ENCODE results near the gene ADAMTS16. TPM values are rescaled to one million over a fixed set of nuclear protein-coding genes. Genes with fewer than 3 reads are reported as not detected.
A peak's percentile ranks its signal among the peaks of the same experiment; 100 is the strongest.

The ADAMTS16 gene
- total and polyA plus RNA-seq, 2 experiments from 2014 or later = 0.11 TPM

DNA sequence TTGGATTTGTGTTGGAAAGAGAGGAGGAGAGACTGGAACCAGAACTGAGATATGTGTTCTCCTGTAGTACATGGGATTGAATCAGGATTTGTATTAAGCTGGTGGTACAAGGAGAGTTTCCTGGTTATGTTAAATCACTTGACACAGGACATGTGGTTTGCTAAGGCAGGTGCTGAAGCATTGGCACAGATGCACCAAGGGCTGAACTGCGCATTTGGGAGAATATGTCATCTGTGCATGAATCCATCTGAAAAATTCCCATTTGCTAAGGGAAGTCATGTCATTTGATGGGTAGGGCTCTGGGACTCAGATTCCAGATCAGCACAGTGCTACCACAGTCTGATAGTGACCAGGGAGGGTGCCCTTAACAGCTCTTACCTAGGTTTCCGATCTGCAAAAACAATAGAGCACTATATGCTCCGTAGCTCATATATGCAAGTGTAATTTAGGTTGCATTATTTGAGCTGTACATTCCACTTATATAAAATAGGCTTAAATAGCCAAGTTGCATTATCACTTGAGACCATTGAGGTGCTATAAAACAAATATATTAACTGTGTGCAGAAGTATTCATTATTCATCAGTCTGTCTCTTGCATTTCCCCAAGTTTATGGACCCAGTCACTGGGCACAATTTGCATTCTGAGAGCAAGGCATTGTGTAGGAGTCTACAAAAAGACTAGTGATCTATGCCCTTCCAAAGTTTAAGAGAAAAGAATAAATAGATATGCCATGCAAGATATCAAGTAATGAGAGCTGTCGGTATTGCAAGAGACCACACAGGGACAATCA, 55.2 kb downstream of the ADAMTS16 start:
- H3K4me1 ChIP-seq (ENCODE audit: insufficient read depth) = no peaks in the 10 kb centered on the region
- no peaks in the 10 kb centered on the region for H3F3A ChIP-seq (ENCODE audit: insufficient read depth)
- no peaks in the 10 kb centered on the region for H4K20me1 ChIP-seq (ENCODE audit: insufficient read depth)
- 36 to 49% methylated on average over 4 of the region's 4 CpGs for WGBS, 2 experiments (ENCODE audit: low coverage in 1 of 2, low lambda C conversion rate in 2 of 2, missing lambda C conversion rate in 2 of 2)
- H3K4me3 ChIP-seq = no peak overlapping the region
- no peak overlapping the region for H3K4me2 ChIP-seq (ENCODE audit: unreplicated experiment)
- no peak overlapping the region for H2AFZ ChIP-seq
- in situ Hi-C loops (cut with MboI) = no loop called here
- H3K27ac ChIP-seq = no peak overlapping the region
- no peaks in the 10 kb centered on the region for H3K27me3 ChIP-seq (replicated peaks; ENCODE audit: insufficient read depth)
- no peak for DNase-seq
- H3K79me2 ChIP-seq (ENCODE audit: insufficient read depth) = no peaks in the 10 kb centered on the region
- no peaks in the 10 kb centered on the region for H3K9me2 ChIP-seq (ENCODE audit: insufficient read depth)
- TF ChIP-seq EZH2phosphoT487 (IDR thresholded peaks at IDR 0.05; ENCODE audit: insufficient read depth, low read depth) = no peak
- TF ChIP-seq EZH2 (IDR thresholded peaks at IDR 0.05; ENCODE audit: insufficient read depth, poor library complexity, severe bottlenecking) = no peak
- H3K9ac ChIP-seq = no peak overlapping the region
- no peaks in the 10 kb centered on the region for H3K9me3 ChIP-seq (ENCODE audit: low read depth)
- H3K36me3 ChIP-seq (ENCODE audit: low read depth) = no peaks in the 10 kb centered on the region

DNA sequence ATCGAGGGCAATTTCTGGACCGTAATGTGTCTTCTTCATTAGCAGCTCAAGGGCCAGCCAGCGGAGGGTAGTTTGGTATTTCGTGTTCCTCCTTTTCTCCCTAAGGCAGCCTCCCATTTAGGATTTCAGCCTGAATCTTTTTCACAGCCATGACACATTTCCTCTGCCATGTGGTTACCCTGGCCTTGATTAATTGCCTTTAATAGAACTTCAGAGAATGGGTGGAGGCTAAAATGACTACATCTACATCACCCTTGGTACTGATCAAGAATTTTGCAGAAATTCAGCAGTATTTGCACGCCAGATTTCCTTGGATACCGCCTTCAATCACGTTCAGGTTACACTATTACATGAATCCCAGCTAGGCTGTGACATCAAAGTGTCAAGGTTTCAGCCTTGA, 58.0 kb downstream of the ADAMTS16 start:
- H3F3A ChIP-seq (ENCODE audit: insufficient read depth) = no peaks in the 10 kb centered on the region
- H3K4me3 ChIP-seq = no peak overlapping the region
- peak; percentile 39 for DNase-seq
- no peaks in the 10 kb centered on the region for H4K20me1 ChIP-seq (ENCODE audit: insufficient read depth)
- no peaks in the 10 kb centered on the region for H3K9me3 ChIP-seq (ENCODE audit: low read depth)
- H3K4me1 ChIP-seq (ENCODE audit: insufficient read depth) = no peaks in the 10 kb centered on the region
- no peak overlapping the region for H2AFZ ChIP-seq
- 46 to 52% methylated on average over 7 of the region's 7 CpGs for WGBS, 2 experiments (ENCODE audit: low coverage in 1 of 2, low lambda C conversion rate in 2 of 2, missing lambda C conversion rate in 2 of 2)
- no peaks in the 10 kb centered on the region for H3K27me3 ChIP-seq (replicated peaks; ENCODE audit: insufficient read depth)
- no peak overlapping the region for H3K4me2 ChIP-seq (ENCODE audit: unreplicated experiment)
- TF ChIP-seq EZH2phosphoT487 (IDR thresholded peaks at IDR 0.05; ENCODE audit: insufficient read depth, low read depth) = no peak
- no peak for TF ChIP-seq EZH2 (IDR thresholded peaks at IDR 0.05; ENCODE audit: insufficient read depth, poor library complexity, severe bottlenecking)
- in situ Hi-C loops (cut with MboI) = no loop called here
- H3K36me3 ChIP-seq (ENCODE audit: low read depth) = no peaks in the 10 kb centered on the region
- no peak overlapping the region for H3K27ac ChIP-seq
- H3K79me2 ChIP-seq (ENCODE audit: insufficient read depth) = no peaks in the 10 kb centered on the region
- H3K9me2 ChIP-seq (ENCODE audit: insufficient read depth) = no peaks in the 10 kb centered on the region
- no peak overlapping the region for H3K9ac ChIP-seq

DNA sequence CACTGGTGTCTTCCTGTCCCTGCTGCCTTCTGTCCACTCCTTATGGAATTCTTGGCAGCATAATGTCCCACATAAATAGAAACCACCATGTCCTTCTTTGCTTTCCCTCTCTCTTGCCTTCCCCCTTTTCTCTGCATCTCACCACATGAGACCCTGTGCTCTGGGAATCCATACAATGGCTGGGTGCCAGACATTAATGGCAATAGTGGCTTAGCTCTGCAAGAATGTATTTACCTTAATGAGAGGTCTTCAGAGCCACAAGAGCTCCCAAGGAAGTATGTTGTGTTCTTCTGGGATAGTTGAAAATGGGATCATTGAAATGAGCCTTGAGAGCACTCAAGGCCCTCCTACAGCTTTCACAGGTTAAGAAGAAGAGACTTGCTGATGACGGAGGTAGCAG, 58.7 kb downstream of the ADAMTS16 start:
- in situ Hi-C loops (cut with MboI) = no loop called here
- Histone ChIP-seq H2AFZ (no peak overlapping the region), H3K4me1 (ENCODE audit: insufficient read depth) (no peaks in the 10 kb centered on the region), H3K36me3 (ENCODE audit: low read depth) (no peaks in the 10 kb centered on the region), H3K9me3 (ENCODE audit: low read depth) (no peaks in the 10 kb centered on the region), H3K9me2 (ENCODE audit: insufficient read depth) (no peaks in the 10 kb centered on the region), H3K27me3 (replicated peaks; ENCODE audit: insufficient read depth) (no peaks in the 10 kb centered on the region), H3K4me3 (no peak overlapping the region), H3K27ac (no peak overlapping the region), H3F3A (ENCODE audit: insufficient read depth) (no peaks in the 10 kb centered on the region), H3K9ac (no peak overlapping the region), H3K79me2 (ENCODE audit: insufficient read depth) (no peaks in the 10 kb centered on the region), H4K20me1 (ENCODE audit: insufficient read depth) (no peaks in the 10 kb centered on the region), H3K4me2 (ENCODE audit: unreplicated experiment) (no peak overlapping the region)
- no peak for DNase-seq
- WGBS, 2 experiments (ENCODE audit: low coverage in 1 of 2, low lambda C conversion rate in 2 of 2, missing lambda C conversion rate in 2 of 2) = 0% methylated on average over 1 of the region's 1 CpG
- TF ChIP-seq EZH2 (IDR thresholded peaks at IDR 0.05; ENCODE audit: insufficient read depth, poor library complexity, severe bottlenecking) = no peak
- TF ChIP-seq EZH2phosphoT487 (IDR thresholded peaks at IDR 0.05; ENCODE audit: insufficient read depth, low read depth) = no peak

DNA sequence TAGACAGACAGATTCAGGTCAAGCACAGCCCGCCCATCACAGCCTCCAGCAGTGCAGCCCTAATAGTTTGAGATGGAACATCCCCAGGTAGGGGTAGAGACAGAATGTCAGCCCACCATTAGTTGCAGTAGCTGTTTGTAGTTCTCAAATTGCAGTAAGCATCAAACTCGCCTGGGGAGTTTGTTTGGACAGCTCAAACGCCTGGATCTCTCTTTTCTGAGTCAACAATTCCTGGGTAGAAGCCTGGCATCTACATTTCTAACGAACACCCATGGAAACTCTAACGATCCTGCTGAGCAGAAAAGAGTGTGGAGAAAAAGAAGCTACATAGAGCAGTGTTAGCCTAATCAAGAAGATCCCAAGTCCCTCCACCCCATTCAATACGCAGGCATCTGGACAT, 59.4 kb downstream of the ADAMTS16 start:
- no peaks in the 10 kb centered on the region for H3K79me2 ChIP-seq (ENCODE audit: insufficient read depth)
- in situ Hi-C loops (cut with MboI) = no loop called here
- WGBS, 2 experiments (ENCODE audit: low coverage in 1 of 2, low lambda C conversion rate in 2 of 2, missing lambda C conversion rate in 2 of 2) = 19% methylated on average over 6 of the region's 6 CpGs

More for the DNA sequence above, 59.4 kb downstream of the ADAMTS16 start:
- no peak overlapping the region for H3K4me3 ChIP-seq
- H3K9me2 ChIP-seq (ENCODE audit: insufficient read depth) = no peaks in the 10 kb centered on the region
- H3K9ac ChIP-seq = no peak overlapping the region
- H3F3A ChIP-seq (ENCODE audit: insufficient read depth) = no peaks in the 10 kb centered on the region
- no peak overlapping the region for H3K27ac ChIP-seq
- H3K9me3 ChIP-seq (ENCODE audit: low read depth) = no peaks in the 10 kb centered on the region
- H3K36me3 ChIP-seq (ENCODE audit: low read depth) = no peaks in the 10 kb centered on the region
- H3K27me3 ChIP-seq (replicated peaks; ENCODE audit: insufficient read depth) = no peaks in the 10 kb centered on the region
- H2AFZ ChIP-seq = no peak overlapping the region
- TF ChIP-seq EZH2 (IDR thresholded peaks at IDR 0.05; ENCODE audit: insufficient read depth, poor library complexity, severe bottlenecking) (no peak), EZH2phosphoT487 (IDR thresholded peaks at IDR 0.05; ENCODE audit: insufficient read depth, low read depth) (no peak)
- DNase-seq = peak; percentile 11
- no peaks in the 10 kb centered on the region for H3K4me1 ChIP-seq (ENCODE audit: insufficient read depth)
- no peaks in the 10 kb centered on the region for H4K20me1 ChIP-seq (ENCODE audit: insufficient read depth)
- H3K4me2 ChIP-seq (ENCODE audit: unreplicated experiment) = no peak overlapping the region
